Measurements from ENCODE around the gene SELENOM.

DNA sequence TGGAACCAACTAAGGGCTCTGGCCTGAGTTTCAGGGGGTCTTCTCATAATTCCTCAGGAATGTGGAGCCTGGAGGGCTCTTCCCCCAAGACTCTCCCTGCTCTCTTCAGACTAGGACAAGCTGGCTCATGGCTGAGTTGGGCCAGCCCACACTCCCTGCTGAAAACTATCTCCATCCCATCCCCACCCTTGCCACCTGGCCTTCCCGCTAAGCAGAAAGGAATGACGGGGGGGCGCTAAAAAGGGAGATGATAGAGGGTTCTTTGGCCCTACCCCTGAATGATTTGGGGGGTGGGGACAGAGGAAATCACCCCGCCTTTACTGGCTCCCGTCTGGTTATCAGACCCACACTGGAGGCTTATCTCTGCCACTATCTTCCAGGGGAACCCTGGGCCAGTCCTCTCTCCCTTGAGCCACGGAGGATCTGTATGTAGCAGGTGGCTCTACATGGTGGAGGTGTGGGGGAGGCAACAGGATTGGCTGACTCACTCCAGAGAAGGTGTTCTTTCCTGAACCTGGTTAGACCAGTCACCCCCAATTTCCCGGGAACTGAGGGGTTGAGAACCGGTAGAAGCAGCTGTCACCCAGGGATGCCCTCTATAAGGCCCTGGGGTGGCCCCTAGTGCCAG is 20.6 kb downstream of the SELENOM start:
- no peak for TF ChIP-seq POLR2A (IDR thresholded peaks at IDR 0.05; ENCODE audit: low read length)
- no peak for TF ChIP-seq GATA1 (IDR thresholded peaks at IDR 0.05; ENCODE audit: low read depth, low read length)

All from erythroblast (primary cell).